Right lobe of liver (tissue), 6 donors: ENCODE data around the gene PFDN4. TPM values are rescaled to one million over a fixed set of nuclear protein-coding genes. Genes with fewer than 3 reads are reported as not detected.

ENCODE experiments used
- ATAC-seq, 4 donors: fragments of 200-7000 bp; cut with Tn5 transposase; one replicate each; pipeline ENCODE4 v1.9.1; 2020; ENCODE audit warnings: mild to moderate bottlenecking in 4 of 4, moderate library complexity in 4 of 4
- DNase-seq, 3 donors: peaks; one replicate each; pipeline ENCODE4 v3.0.0-alpha.2; 2020
- H3K27ac ChIP-seq, 3 donors: fragments of 200-600 bp; one replicate each; pipeline ENCODE4 v1.8.0; 2022
- H3K27me3 ChIP-seq, 2 donors: fragments of 200-600 bp; one replicate each; pipeline ENCODE4 v1.8.0; 2022
- H3K36me3 ChIP-seq, 4 donors: fragments of 200-600 bp; sonication (generic) in 1 of 4; one replicate each; pipeline versions ENCODE4 v1.5.1 to v1.8.0; 2017 to 2022; ENCODE audit warnings: control low read depth in 1 of 4
- H3K4me1 ChIP-seq, 4 donors: fragments of 200-600 bp; sonication (generic) in 1 of 4; one replicate each; pipeline versions ENCODE4 v1.5.1 to v1.8.0; 2017 to 2022; ENCODE audit warnings: control low read depth in 1 of 4
- H3K4me3 ChIP-seq, 3 donors: fragments of 200-600 bp; one replicate each; pipeline ENCODE4 v1.8.0; 2022
- H3K9me3 ChIP-seq, 4 donors: fragments of 200-600 bp; sonication (generic) in 1 of 4; one replicate each; pipeline versions ENCODE4 v1.5.1 to v1.8.0; 2017 to 2022; ENCODE audit warnings: control low read depth in 1 of 4
- POLR2A ChIP-seq: fragments of 450-650 bp; IDR thresholded peaks from one replicate; pipeline ENCODE4 v1.6.1; 2017; ENCODE audit warnings: antibody characterized with exemption, mild to moderate bottlenecking
- WGBS: methylation state at CpG from one replicate; pipeline ENCODE4 v1.1.6; 2018; ENCODE audit warnings: low coverage, low lambda C conversion rate; ENCODE audit not compliant: insufficient coverage; ENCODE audit errors: missing lambda C conversion rate; 5-methylcytosine and 5-hydroxymethylcytosine counted together
- intact Hi-C, 2 donors: fragments of 100-400 bp; cut with DNase I; formaldehyde crosslinking; loops; one replicate each; pipeline versions ENCODE4 v1.11.2 to v1.14.1; 2022
- total RNA-seq, 6 experiments: library from RNA; depleted of rRNA in 2 of 6; stranded (reverse); fragments of >200 nt in 2 of 6; fragmentation: NEBNext Ultra II Directional in 3 of 6; extraction: Animal tissue kit (Norgen Biotek cat#: 25700) in 3 of 6; gene quantifications; one replicate each; pipeline versions ENCODE4 v1.1.0 to v1.2.4, GENCODE V29; 2016 to 2023
- TF ChIP-seq, protein P1 (sequence below), 4 donors: fragments of 200-600 bp in 3 of 4; fragments of 450-650 bp in 1 of 4; IDR thresholded peaks; one replicate each; pipeline versions ENCODE4 v1.5.1 to v1.8.0; 2016 to 2022; ENCODE audit warnings: antibody characterized with exemption in 4 of 4, mild to moderate bottlenecking in 2 of 4
- donor health status: DM: no; HTN: yes; CAD: no.
- donor health status: DM: no; HTN: no; CAD: no.
- donor health status: DM: no; HTN: no; CAD: no.
- donor health status: DM: no; HTN: yes; CAD: no.
- donor health status: DM: no; HTN: yes; CAD: no.

PFDN4 gene
- total RNA-seq, 6 experiments from 2014 or later = 4.2 to 50.9 (median 7.9) TPM

GRCh38 chr20:54255157-54255556, 47.3 kb downstream of the PFDN4 start:
- Histone ChIP-seq H3K9me3 (no peaks in the 10 kb centered on the region), H3K36me3 (no peaks in the 10 kb centered on the region), H3K27me3 (no peaks in the 10 kb centered on the region), H3K4me3 (no peak overlapping the region), H3K27ac (no peak overlapping the region), H3K4me1 (no peaks in the 10 kb centered on the region)
- no peak for ATAC-seq
- intact Hi-C loops = no loop called here
- WGBS = 37% methylated on average over 4 of the region's 5 CpGs
- TF ChIP-seq, protein P1, sequence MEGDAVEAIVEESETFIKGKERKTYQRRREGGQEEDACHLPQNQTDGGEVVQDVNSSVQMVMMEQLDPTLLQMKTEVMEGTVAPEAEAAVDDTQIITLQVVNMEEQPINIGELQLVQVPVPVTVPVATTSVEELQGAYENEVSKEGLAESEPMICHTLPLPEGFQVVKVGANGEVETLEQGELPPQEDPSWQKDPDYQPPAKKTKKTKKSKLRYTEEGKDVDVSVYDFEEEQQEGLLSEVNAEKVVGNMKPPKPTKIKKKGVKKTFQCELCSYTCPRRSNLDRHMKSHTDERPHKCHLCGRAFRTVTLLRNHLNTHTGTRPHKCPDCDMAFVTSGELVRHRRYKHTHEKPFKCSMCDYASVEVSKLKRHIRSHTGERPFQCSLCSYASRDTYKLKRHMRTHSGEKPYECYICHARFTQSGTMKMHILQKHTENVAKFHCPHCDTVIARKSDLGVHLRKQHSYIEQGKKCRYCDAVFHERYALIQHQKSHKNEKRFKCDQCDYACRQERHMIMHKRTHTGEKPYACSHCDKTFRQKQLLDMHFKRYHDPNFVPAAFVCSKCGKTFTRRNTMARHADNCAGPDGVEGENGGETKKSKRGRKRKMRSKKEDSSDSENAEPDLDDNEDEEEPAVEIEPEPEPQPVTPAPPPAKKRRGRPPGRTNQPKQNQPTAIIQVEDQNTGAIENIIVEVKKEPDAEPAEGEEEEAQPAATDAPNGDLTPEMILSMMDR (IDR thresholded peaks at IDR 0.05) = no peak
- TF ChIP-seq POLR2A = no peak
- DNase-seq = no peak

DNA sequence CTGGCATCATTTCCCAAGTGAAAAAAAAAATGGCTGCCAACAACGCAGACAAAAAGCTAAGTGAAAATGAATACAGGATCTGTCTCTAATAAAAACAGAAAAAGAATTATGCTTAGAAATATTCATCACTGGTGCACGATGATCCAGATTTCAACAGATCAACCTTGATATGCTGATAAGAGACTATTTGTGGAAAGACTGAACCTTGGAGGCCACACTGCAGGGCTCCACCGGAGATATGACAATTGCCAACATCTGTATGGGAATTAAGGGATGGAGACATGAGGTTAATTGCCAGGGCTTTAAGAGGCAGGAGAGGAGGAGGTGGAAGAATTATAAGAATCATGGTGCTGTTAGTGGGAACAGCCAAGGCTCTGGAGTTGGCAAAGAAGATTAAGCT, 48.3 kb downstream of the PFDN4 start:
- H3K27ac ChIP-seq = no peak overlapping the region

DNA sequence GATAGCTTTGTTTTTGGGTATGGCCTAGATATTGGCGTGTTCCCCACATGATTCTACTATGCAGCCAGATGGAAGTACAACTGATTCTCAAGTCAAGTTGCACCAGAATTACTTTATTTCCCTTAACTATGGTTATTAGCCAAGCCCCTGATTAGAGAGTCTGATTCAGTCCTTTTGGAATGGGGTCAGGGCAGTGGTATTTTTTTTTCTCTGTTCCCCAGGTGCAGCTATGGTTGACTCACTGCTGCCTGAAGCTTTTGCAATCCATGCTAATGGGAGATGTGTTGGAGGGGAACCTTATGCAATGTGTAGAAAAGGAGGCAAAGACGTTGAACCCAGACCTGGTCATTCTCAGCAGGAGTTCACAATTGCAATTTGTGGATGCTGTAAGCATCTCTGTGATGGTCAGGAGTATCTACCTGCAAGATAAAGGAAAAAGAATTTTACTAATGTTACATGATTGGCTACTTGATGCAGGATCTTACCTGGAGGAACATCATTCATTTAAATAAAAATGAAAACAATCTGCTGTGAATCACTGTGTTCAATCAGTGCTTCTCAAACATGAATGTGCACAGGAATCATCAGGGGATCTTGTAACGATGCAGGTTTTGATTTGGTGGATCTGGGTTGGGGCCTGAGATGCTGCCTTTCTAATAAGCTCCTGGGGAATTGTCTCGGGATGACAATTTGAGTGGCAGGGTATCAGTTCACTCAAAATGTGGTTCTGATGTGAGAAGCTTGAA, 49.4 kb downstream of the PFDN4 start:
- Histone ChIP-seq H3K27me3 (no peaks in the 10 kb centered on the region), H3K27ac (no peak overlapping the region), H3K36me3 (no peaks in the 10 kb centered on the region), H3K4me3 (no peak overlapping the region), H3K9me3 (no peaks in the 10 kb centered on the region), H3K4me1 (no peaks in the 10 kb centered on the region)
- 44% methylated on average over 4 of the region's 4 CpGs for WGBS
- DNase-seq (no peak), ATAC-seq (no peak)
- TF ChIP-seq POLR2A = no peak
- intact Hi-C loops = no loop called here

More for the DNA sequence above, 48.3 kb downstream of the PFDN4 start:
- TF ChIP-seq POLR2A = no peak
- TF ChIP-seq, protein P1 (IDR thresholded peaks at IDR 0.05) = no peak
- H3K9me3 ChIP-seq = no peaks in the 10 kb centered on the region
- intact Hi-C loops = no loop called here
- DNase-seq (no peak), ATAC-seq (no peak)
- H3K27me3 ChIP-seq = no peaks in the 10 kb centered on the region
- H3K36me3 ChIP-seq = no peaks in the 10 kb centered on the region
- WGBS = 65% methylated on average over 3 of the region's 3 CpGs
- no peaks in the 10 kb centered on the region for H3K4me1 ChIP-seq
- H3K4me3 ChIP-seq = no peak overlapping the region

DNA sequence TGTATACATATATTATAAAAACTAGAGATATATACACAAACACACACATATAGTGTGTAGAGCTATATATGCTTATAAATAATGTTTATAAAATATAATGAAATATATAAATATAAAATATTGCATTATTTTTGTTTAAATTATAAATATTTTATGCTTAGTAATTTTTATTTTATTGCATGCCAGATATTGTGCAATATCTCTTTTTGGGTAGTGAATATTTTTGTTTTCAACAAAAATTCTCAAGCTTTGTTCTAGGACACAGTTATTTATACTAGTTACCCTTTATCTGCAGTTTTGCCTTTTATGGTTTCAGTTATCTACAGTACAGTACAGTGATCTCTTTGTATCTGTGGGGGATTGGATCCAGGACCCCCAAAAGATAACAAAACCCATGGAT, 52.2 kb downstream of the PFDN4 start:
- no peak overlapping the region for H3K27ac ChIP-seq
- no peaks in the 10 kb centered on the region for H3K27me3 ChIP-seq
- intact Hi-C loops = no loop called here
- ATAC-seq (no peak), DNase-seq (no peak)
- H3K4me1 ChIP-seq = no peaks in the 10 kb centered on the region
- TF ChIP-seq, protein P1 (IDR thresholded peaks at IDR 0.05) = no peak
- no peak for TF ChIP-seq POLR2A
- H3K4me3 ChIP-seq = no peak overlapping the region
- no peaks in the 10 kb centered on the region for H3K9me3 ChIP-seq
- no peaks in the 10 kb centered on the region for H3K36me3 ChIP-seq

DNA sequence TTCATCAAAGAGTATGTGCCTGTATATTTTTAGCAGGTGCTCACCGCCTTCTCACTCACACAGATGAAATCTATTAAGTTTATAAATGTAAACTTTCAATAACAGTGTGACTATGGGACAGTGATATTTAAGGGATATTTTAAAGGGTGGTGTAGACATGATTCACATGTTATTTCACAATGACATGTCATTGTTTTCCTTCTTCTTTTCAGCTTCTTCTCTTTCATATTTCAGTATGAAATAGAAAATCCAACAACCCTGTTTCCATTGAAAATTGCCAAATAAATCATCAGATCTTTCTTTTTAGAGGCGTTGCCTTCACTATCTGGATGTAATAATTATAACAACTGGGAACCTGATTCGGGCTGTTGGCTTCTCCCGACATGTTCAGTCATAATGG, 54.8 kb downstream of the PFDN4 start:
- H3K36me3 ChIP-seq = no peaks in the 10 kb centered on the region
- no peak for ATAC-seq
- no peak overlapping the region for H3K4me3 ChIP-seq
- 68% methylated on average over 4 of the region's 4 CpGs for WGBS
- intact Hi-C loops = no loop called here
- H3K27ac ChIP-seq = no peak overlapping the region
- H3K27me3 ChIP-seq = no peaks in the 10 kb centered on the region
- TF ChIP-seq POLR2A = no peak
- TF ChIP-seq, protein P1 (IDR thresholded peaks at IDR 0.05) = no peak
- H3K4me1 ChIP-seq = no peaks in the 10 kb centered on the region
- DNase-seq = no peak
- no peaks in the 10 kb centered on the region for H3K9me3 ChIP-seq
